ENCODE data around the gene PPA1. TPM values are rescaled to one million over a fixed set of nuclear protein-coding genes. Genes with fewer than 3 reads are reported as not detected.

Gene PPA1
- total and polyA plus RNA-seq, 2 of the 4 experiments (the other 2 are of a cell fraction), result 78.6 to 102 TPM

GRCh38 chr10:70169649-70170364 is 63.4 kb downstream of the PPA1 start:
- H3K4ac ChIP-seq (ENCODE audit: low read depth, low read length), result peak overlapping the region; percentile 94
- H2AFZ ChIP-seq (replicated peaks; ENCODE audit: low read length, poor library complexity), result peak overlapping the region; percentile 97
- no peak for TF ChIP-seq FOS (IDR thresholded peaks at IDR 0.05; ENCODE audit: low read depth, low read length)
- no peak for TF ChIP-seq NFE2L2 (IDR thresholded peaks at IDR 0.05; ENCODE audit: low read depth, low read length)
- no peak for TF ChIP-seq MXI1 (IDR thresholded peaks at IDR 0.05; ENCODE audit: borderline replicate concordance, low read depth, low read length)
- peak overlapping the region; percentile 74 for H2BK5ac ChIP-seq (ENCODE audit: low read depth, low read length, poor library complexity, severe bottlenecking)
- H3K4me3 ChIP-seq (ENCODE audit: insufficient read depth, low read depth, low read length), result peak overlapping the region; percentile 99
- H3K14ac ChIP-seq (replicated peaks; ENCODE audit: low read depth, low read length), result peak overlapping the region; percentile 95
- H3K9me1 ChIP-seq (ENCODE audit: insufficient read depth, low read length), result peaks cover 20% of the 10 kb centered on the region
- no peaks in the 10 kb centered on the region for H3K27me3 ChIP-seq (ENCODE audit: control insufficient read depth, insufficient read depth, low read length)
- peak overlapping the region; percentile 94 for H3K27ac ChIP-seq (ENCODE audit: insufficient read depth, low read length)
- intact Hi-C loops (cut with micrococcal nuclease), result loop anchor here (2.0 kb wide), 1 partner anchor 23 kb away; no protein-coding TSS in a partner anchor
- peak overlapping the region; percentile 53; the same call in 1 of the 2 replicates for H2BK120ac ChIP-seq (ENCODE audit: low read depth, low read length)
- DNase-seq, result no peak
- peak overlapping the region; percentile 90 for H2AK5ac ChIP-seq (ENCODE audit: low read depth, low read length)
- H2AK9ac ChIP-seq (replicated peaks; ENCODE audit: low read depth, low read length, poor library complexity), result peak overlapping the region; percentile 98
- H2BK20ac ChIP-seq (ENCODE audit: low read depth, low read length), result no peak overlapping the region
- peak overlapping the region; percentile 96 for H4K5ac ChIP-seq (ENCODE audit: low read depth, low read length)
- H3K9me3 ChIP-seq (ENCODE audit: control insufficient read depth, insufficient read depth, low read length), result no peaks in the 10 kb centered on the region
- no TSS peak for BruUV-seq (replicated peaks)
- dilution Hi-C loops (cut with HindIII; ENCODE audit: low sequenced_read_pairs, unreplicated experiment), result no loop called here
- peaks cover 5 to 30% of the 10 kb centered on the region in 2 experiments for H3K79me1 ChIP-seq (ENCODE audit: low read depth in 1 of 2, low read length in 2 of 2)
- in situ Hi-C loops (cut with MboI; ENCODE audit: low sequenced_read_pairs), result no loop called here
- ChIA-PET POLR2A (ENCODE audit: unreplicated experiment) (interaction anchor here (0.5 to 2.2 kb wide), 4 partner anchors 15 to 254 kb away, joined by 3 to 13 read pairs (median 6); partner anchors contain the start of gene TYSND1), CTCF (interaction anchor here (1.4 to 1.9 kb wide), 2 partner anchors 23 to 195 kb away, joined by 3 to 6 read pairs; partner anchors contain the start of gene TYSND1)
- peak overlapping the region; percentile 98 for H3K23ac ChIP-seq (ENCODE audit: low read depth, low read length)
- H4K8ac ChIP-seq (ENCODE audit: low read depth in 2 of 2, low read length in 2 of 2), result peak overlapping the region; percentile 85 to 89
- peak; percentile 35 for ATAC-seq (ENCODE audit: low read depth)
- peak overlapping the region; percentile 91 for H3K18ac ChIP-seq (ENCODE audit: low read depth, low read length)
- peaks cover 4% of the 10 kb centered on the region for H3K36me3 ChIP-seq (ENCODE audit: control insufficient read depth, insufficient read depth, low read length)
- peak overlapping the region; percentile 80 for H3K4me2 ChIP-seq (ENCODE audit: low read depth, low read length)
- H4K20me1 ChIP-seq (ENCODE audit: insufficient read depth, low read length), result peaks cover 54% of the 10 kb centered on the region
- H3K56ac ChIP-seq (ENCODE audit: extremely low read depth, insufficient read depth, low read length), result peak overlapping the region; percentile 67
- 0 out of 3 replicates have a peak overlapping the region, but pooled peaks have one; percentile 16 for H2BK15ac ChIP-seq (ENCODE audit: low read depth, low read length)
- peaks cover 12% of the 10 kb centered on the region for H3K4me1 ChIP-seq (ENCODE audit: control insufficient read depth, insufficient read depth, low read length)
- 0% methylated on average over 15 of the region's 40 CpGs; no CpG with 5 or more reads in 1 of the 2 experiments for WGBS, 2 experiments (ENCODE audit: extremely low coverage in 2 of 2, insufficient read length in 1 of 2)
- peak overlapping the region; percentile 99 for H3K9ac ChIP-seq (ENCODE audit: low read depth, low read length)
- H4K91ac ChIP-seq (ENCODE audit: insufficient read depth, low read depth, low read length), result peak overlapping the region; percentile 92

Data from IMR-90 (cell line).